Measurements from ENCODE around the gene TAF4.

Gene TAF4

GRCh38 chr20:62043131-62043914, 22.4 kb downstream of the TAF4 start:
- DNase-seq, result no peak

- no peak for DNase-seq
Measured at GRCh38 chr20:62042025-62042820, 23.5 kb downstream of the TAF4 start.

GRCh38 chr20:62040933-62041332, 24.7 kb downstream of the TAF4 start:
- DNase-seq, result no peak

GRCh38 chr20:62040381-62040922, 25.2 kb downstream of the TAF4 start:
- DNase-seq, result no peak

- no peak for DNase-seq
Measured at GRCh38 chr20:62039738-62040137, 25.9 kb downstream of the TAF4 start.

- no peak for DNase-seq
Measured at GRCh38 chr20:62032609-62033368, 32.9 kb downstream of the TAF4 start.

GRCh38 chr20:62031462-62032092, 34.1 kb downstream of the TAF4 start:
- DNase-seq, result no peak

GRCh38 chr20:62030834-62031434, 34.7 kb downstream of the TAF4 start:
- DNase-seq, result peak in 1 of 2 experiments; percentile 32

GRCh38 chr20:62030357-62030756, 35.3 kb downstream of the TAF4 start:
- no peak for DNase-seq

- DNase-seq, result no peak
Measured at GRCh38 chr20:62029949-62030348, 35.7 kb downstream of the TAF4 start.

- DNase-seq, result no peak
Measured at GRCh38 chr20:62029296-62029695, 36.4 kb downstream of the TAF4 start.

- no peak for DNase-seq
Measured at GRCh38 chr20:62028384-62028783, 37.3 kb downstream of the TAF4 start.

GRCh38 chr20:62027698-62028321, 37.9 kb downstream of the TAF4 start:
- no peak for DNase-seq

GRCh38 chr20:62027116-62027515, 38.6 kb downstream of the TAF4 start:
- DNase-seq, result no peak

GRCh38 chr20:62026564-62026856, 39.2 kb downstream of the TAF4 start:
- DNase-seq, result no peak

GRCh38 chr20:62025832-62026563, 39.7 kb downstream of the TAF4 start:
- DNase-seq, result no peak

- DNase-seq, result no peak
Measured at GRCh38 chr20:62025394-62025793, 40.3 kb downstream of the TAF4 start.

GRCh38 chr20:62023935-62024334, 41.7 kb downstream of the TAF4 start:
- no peak for DNase-seq

GRCh38 chr20:62022575-62023139, 43.0 kb downstream of the TAF4 start:
- DNase-seq, result no peak

GRCh38 chr20:62021793-62022385, 43.8 kb downstream of the TAF4 start:
- DNase-seq, result no peak

Data from activated T-cell treated with anti-CD3 and anti-CD28 coated beads, Interleukin-2, amount 50 U/mL, for 48 hours (primary cell).